Mesodermal cell (in vitro differentiated cells): ENCODE results near the gene TRIM24.

Experiments
- H3K27ac ChIP-seq: 2 replicates; pipeline ENCODE4 v1.7.0; 2013; ENCODE audit warnings: mild to moderate bottlenecking, low read depth, low read length, moderate library complexity; ENCODE audit not compliant: severe bottlenecking
- H3K36me3 ChIP-seq: 2 replicates; pipeline ENCODE4 v1.7.1; 2013; ENCODE audit warnings: mild to moderate bottlenecking, low read length, moderate library complexity; ENCODE audit not compliant: control insufficient read depth, insufficient read depth
- H3K4me1 ChIP-seq: one replicate; pipeline ENCODE4 v1.7.1; 2013; ENCODE audit warnings: mild to moderate bottlenecking, low read length; ENCODE audit not compliant: insufficient read depth, control insufficient read depth, poor library complexity, severe bottlenecking
- H3K4me3 ChIP-seq: 2 replicates; pipeline ENCODE4 v1.7.0; 2013; ENCODE audit warnings: low read length, control low read depth, mild to moderate bottlenecking; ENCODE audit not compliant: insufficient read depth, poor library complexity, severe bottlenecking; ENCODE audit errors: extremely low read depth
- H3K9me3 ChIP-seq: 2 replicates; pipeline ENCODE4 v1.7.1; 2013; ENCODE audit warnings: mild to moderate bottlenecking, low read length, moderate library complexity; ENCODE audit not compliant: control insufficient read depth
- WGBS, 2 experiments: methylation state at CpG; one replicate each; pipeline ENCODE4 v1.1.5; 2013; ENCODE audit warnings: missing lambda C conversion rate in 2 of 2; ENCODE audit not compliant: insufficient coverage in 2 of 2; 5-methylcytosine and 5-hydroxymethylcytosine counted together

TRIM24 gene

DNA sequence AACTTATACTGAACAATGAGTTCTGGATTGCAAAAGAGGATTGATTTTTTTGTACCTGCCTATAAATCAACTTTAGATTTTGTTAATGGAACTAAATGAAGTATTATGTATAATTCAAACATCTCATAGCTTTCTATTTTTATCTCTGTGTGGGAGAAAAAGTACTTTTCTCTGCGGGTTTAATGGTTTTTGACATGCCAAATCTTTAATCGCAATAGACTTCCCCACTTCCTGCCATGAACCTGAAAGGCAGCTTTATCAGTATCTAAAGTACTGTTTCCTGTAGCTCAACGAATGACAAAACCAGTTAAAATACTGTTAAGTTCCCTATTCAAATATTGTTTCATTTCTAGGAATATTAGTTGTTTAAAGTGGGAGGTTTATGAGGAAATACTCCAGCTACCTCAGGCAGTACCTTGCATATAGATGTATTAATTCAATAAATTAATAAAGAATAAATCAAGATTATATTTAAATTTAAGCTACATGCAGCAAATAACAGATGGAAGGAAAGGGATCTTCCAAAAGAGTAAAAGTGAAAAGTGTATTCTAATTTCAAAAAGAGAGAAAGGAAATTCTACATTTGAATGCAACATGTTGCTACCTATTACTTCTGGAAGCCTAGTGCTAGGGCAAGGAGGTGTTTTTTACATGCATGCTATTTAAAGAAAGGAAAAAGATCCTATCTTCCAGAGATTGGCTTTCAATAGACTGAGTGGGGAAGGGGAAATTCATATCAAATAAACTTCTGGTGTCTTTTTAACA lies 165.2 kb downstream of the TRIM24 start:
- Histone ChIP-seq H3K9me3 (no peaks in the 10 kb centered on the region), H3K4me1 (no peaks in the 10 kb centered on the region), H3K27ac (no peak overlapping the region), H3K4me3 (no peak overlapping the region), H3K36me3 (no peaks in the 10 kb centered on the region)
- WGBS, 2 experiments = 100% methylated on average over 1 of the region's 3 CpGs; no CpG with 5 or more reads in 1 of the 2 experiments

DNA sequence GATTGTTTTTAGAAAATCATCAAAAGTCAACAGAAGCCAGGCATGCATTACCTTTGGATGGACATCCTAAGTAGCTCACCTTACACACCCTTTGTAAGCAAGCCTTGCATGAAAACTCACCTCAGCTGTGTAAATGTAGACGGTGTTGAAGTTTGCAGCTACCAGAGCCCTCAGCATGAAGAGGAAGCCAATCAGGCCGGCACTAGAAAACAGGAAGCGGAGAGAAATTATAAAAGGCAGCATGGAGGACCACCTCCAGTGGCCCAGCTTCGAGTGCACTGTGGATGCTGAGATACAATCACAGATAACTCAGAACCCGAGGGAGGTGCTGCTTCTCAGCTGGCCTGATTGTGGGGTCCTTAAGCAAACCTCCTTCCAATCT lies 165.8 kb downstream of the TRIM24 start:
- no peaks in the 10 kb centered on the region for H3K4me1 ChIP-seq
- no peak overlapping the region for H3K27ac ChIP-seq
- no peaks in the 10 kb centered on the region for H3K9me3 ChIP-seq
- H3K4me3 ChIP-seq = no peak overlapping the region
- 77% methylated on average over 3 to 5 of the region's 5 CpGs for WGBS, 2 experiments
- no peaks in the 10 kb centered on the region for H3K36me3 ChIP-seq

DNA sequence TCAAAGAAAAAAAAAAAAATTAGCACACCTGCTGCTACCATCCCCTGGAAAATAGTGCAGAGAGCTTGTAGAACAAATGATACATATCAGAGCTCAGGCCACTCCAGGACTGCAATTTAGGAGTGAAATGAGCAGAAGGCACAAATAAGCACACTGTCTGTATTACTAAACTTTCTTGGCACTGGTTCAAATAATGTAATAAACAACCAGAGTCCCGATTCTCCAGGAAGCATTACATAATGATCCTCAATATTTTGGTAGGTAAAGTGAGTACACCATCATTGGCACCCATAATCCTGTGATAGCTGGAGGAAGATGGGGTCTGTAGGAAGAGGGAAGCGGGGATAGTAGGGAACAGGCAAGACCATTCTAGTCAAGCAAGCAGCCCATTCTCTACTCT lies 166.8 kb downstream of the TRIM24 start:
- Histone ChIP-seq H3K4me1 (no peaks in the 10 kb centered on the region), H3K4me3 (no peak overlapping the region), H3K9me3 (no peaks in the 10 kb centered on the region), H3K27ac (no peak overlapping the region), H3K36me3 (no peaks in the 10 kb centered on the region)
- 100% methylated on average over 1 of the region's 2 CpGs; no CpG with 5 or more reads in 1 of the 2 experiments for WGBS, 2 experiments

DNA sequence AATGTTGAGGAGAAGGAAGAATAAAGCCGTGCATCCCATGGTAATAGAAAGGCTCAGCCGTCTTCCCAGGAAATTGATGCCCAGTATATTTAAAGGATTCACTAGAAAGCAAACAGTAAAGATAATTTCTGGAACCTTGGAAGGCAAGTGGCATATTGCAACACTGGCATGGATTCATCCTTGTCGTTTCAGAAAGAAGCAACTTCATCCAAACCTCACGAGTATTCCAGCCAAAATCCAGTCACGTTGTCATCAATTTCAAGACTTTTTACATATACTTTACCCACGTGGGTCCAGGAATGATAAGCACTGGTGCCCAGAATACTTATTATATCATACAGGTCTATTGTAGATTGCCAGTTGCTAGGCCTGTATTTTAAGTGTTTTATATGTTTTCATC lies 167.3 kb downstream of the TRIM24 start:
- no peaks in the 10 kb centered on the region for H3K36me3 ChIP-seq
- no peak overlapping the region for H3K4me3 ChIP-seq
- H3K4me1 ChIP-seq = no peaks in the 10 kb centered on the region
- H3K27ac ChIP-seq = no peak overlapping the region
- WGBS, 2 experiments = 89% methylated on average over 2 to 4 of the region's 6 CpGs
- no peaks in the 10 kb centered on the region for H3K9me3 ChIP-seq

DNA sequence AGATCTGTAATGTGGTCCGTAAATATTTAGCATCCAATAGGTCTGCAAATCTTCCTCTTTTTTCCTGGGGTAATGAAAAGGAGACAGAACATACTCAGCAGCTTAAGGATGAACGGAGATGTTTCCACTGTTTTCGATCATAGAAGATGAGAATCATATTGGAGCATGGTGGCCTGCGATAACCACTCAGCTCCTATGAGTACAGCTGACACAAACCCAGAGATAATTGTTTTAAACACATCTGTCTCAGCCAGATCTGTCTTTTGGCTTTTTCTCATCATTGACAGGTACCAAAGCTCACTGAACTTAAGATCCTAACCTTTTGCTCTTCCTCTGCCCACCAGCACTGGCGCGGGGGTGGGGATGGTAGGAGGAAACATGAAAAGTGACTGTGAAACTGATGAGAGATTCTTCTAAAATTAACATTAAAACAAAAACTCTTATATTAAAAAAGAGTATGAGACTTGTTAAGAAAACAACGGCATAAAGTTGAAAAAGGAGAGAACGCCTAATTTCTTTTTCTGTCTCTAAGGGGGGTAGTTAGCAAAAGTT lies 170.1 kb downstream of the TRIM24 start:
- WGBS, 2 experiments = 95 to 100% methylated on average over 4 to 5 of the region's 8 CpGs
- H3K27ac ChIP-seq = no peak overlapping the region
- H3K4me1 ChIP-seq = no peaks in the 10 kb centered on the region
- H3K36me3 ChIP-seq = no peaks in the 10 kb centered on the region
- H3K4me3 ChIP-seq = no peak overlapping the region
- H3K9me3 ChIP-seq = no peaks in the 10 kb centered on the region

DNA sequence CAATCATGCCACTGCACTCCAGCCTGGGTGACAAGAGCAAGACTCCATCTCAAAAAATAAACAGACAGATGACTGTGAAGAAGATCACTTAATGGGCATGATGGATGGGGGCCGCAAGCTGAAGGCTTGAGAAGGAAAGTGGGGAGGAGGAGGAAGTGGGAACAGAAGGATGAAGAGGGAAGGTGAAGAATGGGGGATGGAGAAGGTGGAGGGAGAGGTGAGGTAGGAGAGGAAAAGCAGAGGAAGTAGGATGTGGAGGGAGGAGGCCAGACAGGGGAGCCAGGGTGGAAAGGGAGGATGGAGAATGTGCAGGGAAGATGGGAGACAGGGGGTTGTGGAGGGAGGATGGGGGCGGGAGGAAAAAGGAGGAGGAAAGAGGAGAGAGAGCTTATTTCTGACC lies 172.3 kb downstream of the TRIM24 start:
- WGBS, 2 experiments = 89 to 96% methylated on average over 1 to 2 of the region's 2 CpGs
- Histone ChIP-seq H3K9me3 (no peaks in the 10 kb centered on the region), H3K27ac (no peak overlapping the region), H3K4me1 (no peaks in the 10 kb centered on the region), H3K4me3 (no peak overlapping the region), H3K36me3 (no peaks in the 10 kb centered on the region)

DNA sequence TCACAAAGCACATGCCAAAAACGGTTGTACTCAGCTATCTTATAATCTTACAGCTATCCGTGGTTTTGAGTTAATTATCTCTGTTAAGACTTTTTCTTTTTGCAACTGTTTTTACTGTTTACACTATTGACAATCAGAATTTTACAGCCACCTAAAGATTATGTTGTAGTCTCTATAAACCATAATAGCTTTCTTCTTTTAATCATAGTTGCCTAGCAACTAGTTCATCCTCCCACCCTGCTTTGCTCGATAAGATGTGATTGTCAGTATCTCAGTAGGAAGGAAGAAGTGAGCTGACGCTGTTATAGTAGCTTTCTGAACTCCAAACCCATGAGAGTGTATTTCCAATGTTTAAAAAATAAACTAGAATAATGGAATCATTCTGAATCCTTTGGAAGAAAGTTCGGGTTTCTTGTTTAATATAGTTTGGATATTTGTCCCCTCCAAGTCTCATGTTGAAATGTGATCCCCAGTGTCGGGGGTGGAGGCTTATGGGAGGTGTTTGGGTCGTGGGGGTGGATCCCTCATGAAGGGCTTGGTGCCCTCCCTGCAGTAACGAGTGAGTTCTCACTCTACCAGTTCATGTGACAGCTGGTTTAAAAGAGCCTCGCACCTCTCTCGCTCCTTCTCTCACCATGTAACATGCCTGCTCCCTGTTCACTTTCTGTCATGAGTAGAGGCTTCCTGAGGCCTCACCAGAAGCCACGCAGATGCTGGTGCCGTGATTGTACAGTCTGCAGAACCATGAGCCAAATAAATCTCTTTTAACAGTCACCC lies 173.0 kb downstream of the TRIM24 start:
- Histone ChIP-seq H3K27ac (no peak overlapping the region), H3K4me1 (no peaks in the 10 kb centered on the region), H3K36me3 (no peaks in the 10 kb centered on the region), H3K9me3 (no peaks in the 10 kb centered on the region), H3K4me3 (no peak overlapping the region)
- WGBS, 2 experiments = 93 to 100% methylated on average over 3 to 5 of the region's 12 CpGs
